Epithelial cell of proximal tubule (primary cell): ENCODE data around the gene TRAFD1. TPM values are rescaled to one million over a fixed set of nuclear protein-coding genes. Genes with fewer than 3 reads are reported as not detected.

Experiments
- DNase-seq: peaks from one replicate; pipeline ENCODE4 v3.0.0-alpha.2; 2011; ENCODE audit warnings: low read depth
- H3K4me3 ChIP-seq: 2 replicates; pipeline ENCODE4 v1.5.1; 2011; ENCODE audit warnings: low read depth, mild to moderate bottlenecking, low read length
- CTCF ChIP-seq: conservative IDR thresholded peaks from 2 replicates; pipeline ENCODE4 v1.5.1; 2012; ENCODE audit warnings: low read depth, mild to moderate bottlenecking, low read length
- total RNA-seq: library from RNA; depleted of rRNA; stranded (reverse); fragments of >200 nt; gene quantifications from 2 replicates; pipeline ENCODE4 v1.2.3, GENCODE V29; 2015

Gene TRAFD1
- total RNA-seq, 1 donor from 2014 or later = 19.0 TPM

GRCh38 chr12:112179341-112179740, 54.0 kb downstream of the TRAFD1 start:
- H3K4me3 ChIP-seq = no peak overlapping the region
- TF ChIP-seq CTCF = no peak
- no peak for DNase-seq

- DNase-seq = no peak
- TF ChIP-seq CTCF = no peak
Observed at GRCh38 chr12:112179916-112180315, 54.6 kb downstream of the TRAFD1 start.

GRCh38 chr12:112180422-112180821, 55.1 kb downstream of the TRAFD1 start:
- H3K4me3 ChIP-seq = no peak overlapping the region
- DNase-seq = no peak
- no peak for TF ChIP-seq CTCF

More at GRCh38 chr12:112179916-112180315, 54.6 kb downstream of the TRAFD1 start:
- H3K4me3 ChIP-seq = no peak overlapping the region

GRCh38 chr12:112182499-112182898, 57.1 kb downstream of the TRAFD1 start:
- no peak for DNase-seq
- no peak overlapping the region for H3K4me3 ChIP-seq
- no peak for TF ChIP-seq CTCF

- H3K4me3 ChIP-seq = no peak overlapping the region
- DNase-seq = no peak
- TF ChIP-seq CTCF = no peak
Observed at GRCh38 chr12:112183141-112184021, 58.0 kb downstream of the TRAFD1 start.

GRCh38 chr12:112184056-112184887, 58.9 kb downstream of the TRAFD1 start:
- no peak for DNase-seq
- no peak for TF ChIP-seq CTCF
- H3K4me3 ChIP-seq = no peak overlapping the region
